HG03159 (cell line): ENCODE data around the gene EIF4G1.
"Not testable (repeated sequence)": the region's sequence is repeated elsewhere in the genome, so short reads cannot be mapped to it uniquely, and the experiment has no call there.

Experiments
- ATAC-seq: cut with Tn5 transposase; IDR thresholded peaks from one replicate; pipeline ENCODE4 v1.9.1; 2021; ENCODE audit warnings: mild to moderate bottlenecking, moderate library complexity; ENCODE audit not compliant: unreplicated experiment

The EIF4G1 gene

DNA sequence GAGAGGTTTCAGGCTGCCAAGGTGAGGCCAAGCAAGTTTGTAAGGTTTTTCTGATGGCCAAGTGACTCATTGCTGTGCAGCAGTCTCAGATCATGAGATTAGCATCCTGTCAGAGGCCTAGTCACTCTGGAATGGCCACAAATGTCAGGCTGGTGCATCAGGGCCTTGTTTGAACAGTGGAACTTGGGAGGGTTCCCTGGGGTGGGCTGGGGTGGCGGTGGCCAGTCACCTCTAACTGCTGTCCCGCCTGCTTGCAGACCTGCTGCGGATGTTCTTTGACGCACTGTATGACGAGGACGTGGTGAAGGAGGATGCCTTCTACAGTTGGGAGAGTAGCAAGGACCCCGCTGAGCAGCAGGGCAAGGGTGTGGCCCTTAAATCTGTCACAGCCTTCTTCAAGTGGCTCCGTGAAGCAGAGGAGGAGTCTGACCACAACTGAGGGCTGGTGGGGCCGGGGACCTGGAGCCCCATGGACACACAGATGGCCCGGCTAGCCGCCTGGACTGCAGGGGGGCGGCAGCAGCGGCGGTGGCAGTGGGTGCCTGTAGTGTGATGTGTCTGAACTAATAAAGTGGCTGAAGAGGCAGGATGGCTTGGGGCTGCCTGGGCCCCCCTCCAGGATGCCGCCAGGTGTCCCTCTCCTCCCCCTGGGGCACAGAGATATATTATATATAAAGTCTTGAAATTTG lies 20.2 kb downstream of the EIF4G1 start:
- no peak for ATAC-seq

GRCh38 chr3:184335291-184335660 lies 20.9 kb downstream of the EIF4G1 start:
- ATAC-seq: peak; percentile 5

- ATAC-seq: peak; percentile 83
Observed at GRCh38 chr3:184335661-184336546, 21.5 kb downstream of the EIF4G1 start.

DNA sequence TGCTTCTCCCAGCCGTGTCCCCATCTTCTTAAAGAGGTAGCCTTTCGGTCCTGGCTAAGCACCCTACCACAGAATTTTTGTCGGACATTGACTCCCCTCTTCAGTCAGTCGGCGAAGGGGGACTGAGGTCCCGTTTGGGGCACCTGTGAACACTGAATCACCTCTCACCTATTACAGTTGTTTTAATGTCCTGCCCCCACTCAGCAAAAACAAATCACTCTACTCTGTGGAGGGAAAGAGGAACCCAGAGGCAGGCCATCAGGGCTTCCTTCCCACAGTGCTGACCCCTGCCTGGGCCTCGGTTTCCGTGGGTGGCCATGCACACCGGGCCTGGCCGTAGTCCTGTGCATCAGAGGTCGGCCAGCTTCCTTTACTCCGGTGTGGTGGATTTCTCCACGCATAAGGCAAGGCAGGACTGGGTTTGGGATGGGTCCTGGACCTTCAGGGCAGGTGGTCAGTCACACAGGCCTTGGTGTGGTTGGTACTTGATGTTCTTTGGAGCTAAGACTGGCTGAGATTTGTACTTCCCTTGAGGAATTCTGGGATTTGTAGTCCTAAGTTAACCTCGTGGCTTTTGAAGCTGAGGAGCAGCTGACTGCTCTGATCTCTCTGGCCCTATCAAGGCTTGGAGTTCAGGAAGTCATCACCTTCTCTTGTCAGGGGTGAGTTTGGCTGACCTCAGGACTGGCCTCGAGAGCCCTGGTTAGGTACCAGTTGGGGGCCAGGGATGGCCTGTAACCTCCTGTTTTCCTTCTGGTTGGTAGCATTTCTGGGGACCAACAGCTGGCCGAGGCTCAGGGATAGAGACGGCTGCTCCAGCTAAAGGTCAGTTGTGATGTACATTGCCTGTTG lies 22.4 kb downstream of the EIF4G1 start:
- no peak for ATAC-seq

DNA sequence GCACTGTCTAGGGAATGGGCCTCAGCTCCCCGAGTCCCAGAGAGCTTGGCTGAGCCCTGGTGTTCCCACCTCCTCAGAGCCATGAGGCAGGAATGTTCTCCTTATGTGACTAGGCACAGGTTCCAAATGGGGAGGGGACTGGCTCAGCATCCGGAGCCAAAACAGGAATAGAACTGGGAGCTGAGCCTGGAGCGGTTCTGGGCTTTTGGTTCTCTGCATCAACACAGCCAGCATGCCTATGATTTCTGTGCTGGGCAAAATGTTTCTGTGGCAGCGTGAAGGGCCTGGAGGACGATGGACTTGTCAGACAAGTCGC lies 23.0 kb downstream of the EIF4G1 start, which contains the start of gene FAM131A:
Gene FAM131A, plus strand, starts transcription at position 202 of the 316 bp plus-strand sequence. Its CDS starts 31 bp downstream, at position 233.
- no peak for ATAC-seq

DNA sequence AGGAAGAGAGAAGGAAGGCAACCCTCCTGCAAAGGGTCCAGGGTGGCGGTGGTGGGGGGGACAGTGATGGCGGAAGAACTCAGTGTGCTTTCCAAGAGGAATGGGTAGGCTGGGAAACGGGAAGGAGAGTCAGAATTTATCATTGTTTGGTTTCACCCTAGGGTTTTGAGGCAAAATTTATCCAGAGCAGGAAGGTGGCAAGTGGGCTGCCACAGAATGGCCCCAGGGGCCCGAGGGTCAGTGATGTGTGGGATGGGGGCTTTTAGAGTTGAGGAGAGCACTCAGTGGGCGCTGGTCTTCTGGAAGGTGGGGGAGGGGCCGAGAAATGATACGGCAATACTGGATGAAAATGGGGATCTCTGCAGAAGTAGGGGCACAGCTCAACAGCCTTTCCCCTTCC lies 23.6 kb downstream of the EIF4G1 start:
- ATAC-seq: no peak

- ATAC-seq: no peak
Observed at GRCh38 chr3:184338511-184338945, 24.1 kb downstream of the EIF4G1 start.

DNA sequence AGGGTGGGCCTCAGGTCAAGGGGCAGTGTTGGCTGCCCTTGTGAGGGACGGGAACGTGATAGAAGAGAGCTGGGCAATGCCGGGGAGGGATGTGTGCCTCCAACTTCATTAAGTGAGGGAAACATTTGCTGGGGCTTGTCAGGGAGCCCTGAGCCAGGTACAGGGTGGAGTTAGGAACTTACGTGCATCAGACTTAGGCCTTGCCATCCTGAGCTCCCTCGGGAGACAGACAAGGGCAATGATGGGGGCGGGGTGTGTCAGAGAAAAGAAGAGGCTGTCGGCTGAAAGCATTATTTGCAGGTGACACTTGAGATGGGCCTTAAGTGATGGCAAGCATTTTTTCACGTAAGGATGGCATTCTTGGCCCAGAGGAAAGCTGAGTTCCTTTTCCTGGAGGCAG lies 24.6 kb downstream of the EIF4G1 start:
- ATAC-seq: no peak

GRCh38 chr3:184339451-184340135 lies 25.2 kb downstream of the EIF4G1 start:
- ATAC-seq: not testable (repeated sequence)

DNA sequence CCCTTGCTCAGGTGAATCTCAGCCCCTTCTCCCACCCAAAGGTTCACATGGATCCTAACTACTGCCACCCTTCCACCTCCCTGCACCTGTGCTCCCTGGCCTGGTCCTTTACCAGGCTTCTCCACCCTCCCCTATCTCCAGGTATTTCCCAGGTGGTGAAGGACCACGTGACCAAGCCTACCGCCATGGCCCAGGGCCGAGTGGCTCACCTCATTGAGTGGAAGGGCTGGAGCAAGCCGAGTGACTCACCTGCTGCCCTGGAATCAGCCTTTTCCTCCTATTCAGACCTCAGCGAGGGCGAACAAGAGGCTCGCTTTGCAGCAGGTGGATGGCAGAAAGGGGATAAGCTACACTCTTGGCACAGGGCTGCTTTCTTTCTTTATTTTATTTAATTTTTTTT lies 27.5 kb downstream of the EIF4G1 start:
- no peak for ATAC-seq

DNA sequence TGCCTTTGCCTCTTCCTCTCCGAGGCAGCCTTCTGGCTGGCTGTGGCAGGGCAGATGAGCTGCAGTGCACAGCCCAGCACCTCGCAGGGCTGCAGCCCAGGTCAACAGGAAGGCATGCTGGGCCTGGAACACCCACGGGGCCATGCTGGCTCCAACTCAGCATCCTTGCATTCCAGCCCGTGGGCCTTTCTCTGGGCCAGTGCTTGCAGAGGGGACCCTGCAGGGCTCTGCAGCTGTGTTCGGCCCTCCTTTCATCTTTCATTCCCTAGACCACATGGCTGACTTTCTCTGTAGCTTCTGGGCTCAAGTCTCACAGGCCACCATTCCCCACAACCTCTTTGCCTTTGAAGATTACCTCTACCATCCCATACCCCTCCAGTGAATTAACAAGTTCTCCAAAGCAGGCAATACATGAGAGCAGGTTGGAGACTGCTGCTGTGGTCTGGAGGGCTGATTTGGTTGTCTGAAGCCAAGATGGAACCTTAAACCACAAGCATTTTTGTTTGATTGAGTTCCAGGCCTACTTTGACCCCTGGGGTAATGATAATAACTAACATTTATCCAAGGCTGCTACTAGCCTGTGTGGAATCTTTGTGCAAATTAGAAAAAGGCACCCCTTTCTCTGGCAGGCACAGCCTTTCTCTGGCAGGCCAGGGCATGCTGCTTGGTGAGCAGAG lies 28.9 kb downstream of the EIF4G1 start:
- ATAC-seq: no peak

DNA sequence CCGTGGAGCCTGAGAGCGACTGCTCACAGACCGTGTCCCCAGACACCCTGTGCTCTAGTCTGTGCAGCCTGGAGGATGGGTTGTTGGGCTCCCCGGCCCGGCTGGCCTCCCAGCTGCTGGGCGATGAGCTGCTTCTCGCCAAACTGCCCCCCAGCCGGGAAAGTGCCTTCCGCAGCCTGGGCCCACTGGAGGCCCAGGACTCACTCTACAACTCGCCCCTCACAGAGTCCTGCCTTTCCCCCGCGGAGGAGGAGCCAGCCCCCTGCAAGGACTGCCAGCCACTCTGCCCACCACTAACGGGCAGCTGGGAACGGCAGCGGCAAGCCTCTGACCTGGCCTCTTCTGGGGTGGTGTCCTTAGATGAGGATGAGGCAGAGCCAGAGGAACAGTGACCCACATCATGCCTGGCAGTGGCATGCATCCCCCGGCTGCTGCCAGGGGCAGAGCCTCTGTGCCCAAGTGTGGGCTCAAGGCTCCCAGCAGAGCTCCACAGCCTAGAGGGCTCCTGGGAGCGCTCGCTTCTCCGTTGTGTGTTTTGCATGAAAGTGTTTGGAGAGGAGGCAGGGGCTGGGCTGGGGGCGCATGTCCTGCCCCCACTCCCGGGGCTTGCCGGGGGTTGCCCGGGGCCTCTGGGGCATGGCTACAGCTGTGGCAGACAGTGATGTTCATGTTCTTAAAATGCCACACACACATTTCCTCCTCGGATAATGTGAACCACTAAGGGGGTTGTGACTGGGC lies 30.3 kb downstream of the EIF4G1 start:
- ATAC-seq: no peak

DNA sequence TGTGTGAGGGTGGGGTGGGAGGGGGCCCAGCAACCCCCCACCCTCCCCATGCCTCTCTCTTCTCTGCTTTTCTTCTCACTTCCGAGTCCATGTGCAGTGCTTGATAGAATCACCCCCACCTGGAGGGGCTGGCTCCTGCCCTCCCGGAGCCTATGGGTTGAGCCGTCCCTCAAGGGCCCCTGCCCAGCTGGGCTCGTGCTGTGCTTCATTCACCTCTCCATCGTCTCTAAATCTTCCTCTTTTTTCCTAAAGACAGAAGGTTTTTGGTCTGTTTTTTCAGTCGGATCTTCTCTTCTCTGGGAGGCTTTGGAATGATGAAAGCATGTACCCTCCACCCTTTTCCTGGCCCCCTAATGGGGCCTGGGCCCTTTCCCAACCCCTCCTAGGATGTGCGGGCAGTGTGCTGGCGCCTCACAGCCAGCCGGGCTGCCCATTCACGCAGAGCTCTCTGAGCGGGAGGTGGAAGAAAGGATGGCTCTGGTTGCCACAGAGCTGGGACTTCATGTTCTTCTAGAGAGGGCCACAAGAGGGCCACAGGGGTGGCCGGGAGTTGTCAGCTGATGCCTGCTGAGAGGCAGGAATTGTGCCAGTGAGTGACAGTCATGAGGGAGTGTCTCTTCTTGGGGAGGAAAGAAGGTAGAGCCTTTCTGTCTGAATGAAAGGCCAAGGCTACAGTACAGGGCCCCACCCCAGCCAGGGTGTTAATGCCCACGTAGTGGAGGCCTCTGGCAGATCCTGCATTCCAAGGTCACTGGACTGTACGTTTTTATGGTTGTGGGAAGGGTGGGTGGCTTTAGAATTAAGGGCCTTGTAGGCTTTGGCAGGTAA lies 31.1 kb downstream of the EIF4G1 start:
- no peak for ATAC-seq

DNA sequence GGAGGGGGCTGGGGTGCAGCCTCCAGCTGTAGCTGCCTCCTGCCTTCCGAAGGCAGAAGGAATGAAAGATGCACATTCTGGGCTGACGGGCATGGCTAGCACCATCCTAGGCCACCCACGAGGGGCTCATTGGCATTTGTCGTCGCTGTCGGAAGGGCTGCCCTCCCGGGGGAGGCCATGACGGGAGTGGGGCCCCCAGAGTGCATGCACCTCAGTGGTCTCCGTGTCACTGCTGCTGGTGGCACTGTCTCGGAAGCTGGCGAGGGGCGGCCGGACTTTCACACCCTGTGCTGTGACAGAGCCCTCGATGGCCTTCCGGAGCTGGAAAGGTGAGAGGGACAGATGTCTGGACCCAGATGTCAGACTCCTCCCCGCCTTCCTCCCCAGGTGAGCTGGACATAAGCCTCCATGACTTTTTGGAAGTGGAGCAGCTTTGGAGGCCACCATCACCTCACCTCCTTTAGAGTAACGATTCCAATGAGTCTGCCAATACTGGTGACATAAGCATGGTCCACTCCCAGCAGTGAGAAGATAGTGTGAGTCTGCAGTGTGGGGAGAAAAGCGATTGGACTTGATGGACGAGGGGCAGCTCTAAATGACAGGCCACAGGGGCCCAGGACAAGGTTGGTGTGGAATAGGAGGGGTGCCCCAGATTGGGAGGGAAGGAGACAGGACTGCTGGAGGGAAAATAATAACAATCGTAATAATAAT lies 32.2 kb downstream of the EIF4G1 start:
- no peak for ATAC-seq

DNA sequence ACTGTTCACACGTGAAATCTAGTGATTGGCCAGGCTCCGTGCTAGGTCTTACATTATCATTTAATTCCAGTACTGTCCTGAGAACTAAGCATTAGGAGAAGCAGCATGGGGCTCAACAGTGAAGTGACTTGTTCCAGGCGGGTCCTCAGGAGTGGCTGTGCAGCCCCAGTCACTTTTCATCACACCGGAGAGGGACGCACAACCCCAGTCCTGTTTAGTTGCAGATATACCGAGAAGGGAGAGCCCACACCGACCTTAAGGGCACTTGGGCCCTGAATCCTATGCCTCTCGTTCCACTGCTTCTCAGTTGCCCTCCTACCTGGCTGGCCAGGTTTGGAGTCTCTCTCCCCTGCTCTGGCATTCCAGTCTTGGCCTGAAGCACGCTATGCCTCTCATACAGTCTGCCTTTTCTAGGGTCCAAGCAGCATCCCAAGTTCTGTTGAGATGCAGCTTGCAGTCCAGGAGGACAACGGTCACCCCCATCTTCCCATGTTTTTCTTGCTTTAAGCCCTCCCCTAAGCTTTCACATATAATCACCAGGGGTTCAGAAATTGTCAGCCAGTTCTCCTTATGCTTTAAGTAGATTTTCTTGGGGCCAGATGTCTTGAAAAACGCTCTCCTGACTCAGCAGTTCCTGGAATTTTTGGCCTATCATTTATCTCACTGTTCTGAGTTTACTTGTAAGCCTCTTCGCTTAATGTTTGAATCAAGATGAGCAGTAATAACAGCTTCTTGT lies 33.1 kb downstream of the EIF4G1 start:
- no peak for ATAC-seq

- ATAC-seq: no peak
Observed at GRCh38 chr3:184348057-184348382, 33.6 kb downstream of the EIF4G1 start.
